Right ventricle myocardium superior (tissue), 1 donor: ENCODE measurements around the gene TMEM232. TPM values are rescaled to one million over a fixed set of nuclear protein-coding genes. Genes with fewer than 3 reads are reported as not detected.

ENCODE experiments used
- ATAC-seq: fragments of 200-7000 bp; cut with Tn5 transposase; one replicate; pipeline ENCODE4 v1.9.1; 2020; ENCODE audit warnings: mild to moderate bottlenecking; ENCODE audit not compliant: poor library complexity
- DNase-seq: peaks from one replicate; pipeline ENCODE4 v3.0.0-alpha.2; 2020
- intact Hi-C: fragments of 100-400 bp; cut with DNase I; formaldehyde crosslinking; loops from one replicate; pipeline ENCODE4 v1.11.2; 2022
- microRNA-seq: library from miRNA; unstranded; fragments of <30 nt; microRNA quantifications from one replicate; pipeline ENCODE4 v1.2.0, GENCODE V29; 2020
- total RNA-seq: library from RNA; stranded (reverse); fragmentation: NEBNext Ultra II Directional; extraction: Animal tissue kit (Norgen Biotek cat#: 25700); gene quantifications from one replicate; pipeline ENCODE4 v1.2.1, GENCODE V29; 2021
- donor health status: DM: no; HTN: yes; CAD: no; lungs with severe emphysema.

The TMEM232 gene
- total RNA-seq, 1 donor from 2014 or later = 3.2 TPM

DNA sequence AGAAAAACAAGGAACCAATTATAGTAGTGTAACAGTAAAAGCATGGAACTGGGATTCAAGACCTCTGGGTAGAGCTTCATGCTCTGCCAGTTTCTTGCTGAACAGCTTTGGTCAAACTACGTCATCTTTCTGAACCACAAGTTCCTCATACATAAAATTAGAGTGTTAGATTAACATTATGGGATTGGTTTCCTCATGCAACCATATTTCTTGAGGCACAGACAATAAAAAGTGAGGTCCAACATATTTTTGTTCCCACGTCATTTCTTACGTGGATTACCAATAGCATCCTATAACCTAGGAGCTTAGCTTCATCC, 354.8 kb downstream of the TMEM232 start:
- intact Hi-C loops = no loop called here
- DNase-seq (no peak), ATAC-seq (no peak)

DNA sequence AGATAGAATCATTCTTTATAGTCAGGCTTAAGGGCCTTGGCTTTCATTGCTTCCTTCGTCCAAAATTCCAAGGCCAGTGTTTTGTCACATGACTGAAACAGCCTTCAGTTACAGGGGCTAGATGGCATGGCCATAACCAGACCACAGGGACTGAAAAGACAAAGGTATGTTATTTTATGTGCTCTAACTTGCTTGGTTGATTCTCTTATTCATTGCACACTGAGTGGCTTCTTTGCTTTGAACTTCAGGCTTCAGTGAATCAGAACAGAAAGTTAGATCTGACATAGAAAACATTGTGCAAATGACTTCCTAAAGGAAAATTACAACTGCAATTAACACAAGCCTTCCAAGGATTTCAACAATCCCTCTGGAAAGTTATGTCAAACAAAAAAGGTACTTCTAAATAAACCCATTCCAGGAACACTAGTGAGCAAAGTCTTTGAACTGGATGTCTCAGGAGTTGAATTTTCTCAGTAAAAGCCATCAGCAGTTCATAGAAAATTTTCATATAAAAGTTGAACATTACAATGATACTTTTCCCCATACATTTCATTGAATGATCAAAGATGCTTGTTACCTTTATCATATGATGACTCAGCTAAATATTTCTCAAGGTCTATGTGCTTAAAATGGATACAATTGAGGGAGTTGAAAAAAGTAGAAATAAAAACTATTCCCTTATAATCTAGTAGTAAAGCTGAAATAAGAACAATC, 355.3 kb downstream of the TMEM232 start:
- ATAC-seq = no peak
- DNase-seq = no peak
- intact Hi-C loops = no loop called here

Small RNA genes within 50 kb of the gene (microRNA-seq; reads per million reads assigned to microRNA genes)
- gene MIR548F3 = not detected

Other genes starting within 250 kb of the TMEM232 start
- gene SLC25A46, start 12.3 kb upstream of the TMEM232 start, total RNA-seq = 63.1 TPM